Effector memory CD4-positive, alpha-beta T cell (primary cell): ENCODE data around the gene GIPC2.
"Not testable (repeated sequence)": the region's sequence is repeated elsewhere in the genome, so short reads cannot be mapped to it uniquely, and the experiment has no call there.

ENCODE experiments used
- DNase-seq, 3 donors: peaks; one replicate each; pipeline ENCODE4 v3.0.0-alpha.2; 2020
- H3K27ac ChIP-seq: 2 replicates; pipeline ENCODE4 v1.7.0; 2013; ENCODE audit warnings: mild to moderate bottlenecking, low read length, moderate library complexity; ENCODE audit not compliant: insufficient read depth, poor library complexity, severe bottlenecking
- H3K27me3 ChIP-seq: replicated peaks from 2 replicates; pipeline ENCODE4 v1.7.0; 2013; ENCODE audit warnings: mild to moderate bottlenecking, low read length; ENCODE audit not compliant: insufficient read depth, control insufficient read depth, poor library complexity, severe bottlenecking
- H3K36me3 ChIP-seq: 2 replicates; pipeline ENCODE4 v1.7.0; 2013; ENCODE audit warnings: mild to moderate bottlenecking, low read length, moderate library complexity; ENCODE audit not compliant: control insufficient read depth, insufficient read depth
- H3K4me1 ChIP-seq: 2 replicates; pipeline ENCODE4 v1.7.0; 2013; ENCODE audit warnings: low read length, mild to moderate bottlenecking; ENCODE audit not compliant: control insufficient read depth, insufficient read depth, poor library complexity, severe bottlenecking
- H3K4me3 ChIP-seq: 2 replicates; pipeline ENCODE4 v1.7.0; 2013; ENCODE audit warnings: low read length, low read depth, mild to moderate bottlenecking; ENCODE audit not compliant: insufficient read depth, poor library complexity, severe bottlenecking
- H3K9me3 ChIP-seq: 2 replicates; pipeline ENCODE4 v1.7.0; 2013; ENCODE audit warnings: mild to moderate bottlenecking, low read length, moderate library complexity; ENCODE audit not compliant: control insufficient read depth

GIPC2 gene

GRCh38 chr1:78102082-78102481 is 56.3 kb downstream of the GIPC2 start:
- no peak overlapping the region for H3K27ac ChIP-seq
- no peaks in the 10 kb centered on the region for H3K27me3 ChIP-seq
- no peak for DNase-seq
- no peak overlapping the region for H3K4me3 ChIP-seq
- H3K4me1 ChIP-seq, result no peaks in the 10 kb centered on the region
- no peaks in the 10 kb centered on the region for H3K36me3 ChIP-seq
- H3K9me3 ChIP-seq, result no peaks in the 10 kb centered on the region

- no peak overlapping the region for H3K27ac ChIP-seq
- no peak overlapping the region for H3K4me3 ChIP-seq
- H3K9me3 ChIP-seq, result no peaks in the 10 kb centered on the region
Observed at GRCh38 chr1:78102916-78103315, 57.1 kb downstream of the GIPC2 start.

GRCh38 chr1:78104322-78104721 is 58.6 kb downstream of the GIPC2 start:
- Histone ChIP-seq H3K9me3 (no peaks in the 10 kb centered on the region), H3K4me1 (no peaks in the 10 kb centered on the region), H3K4me3 (no peak overlapping the region), H3K36me3 (no peaks in the 10 kb centered on the region), H3K27ac (no peak overlapping the region), H3K27me3 (no peaks in the 10 kb centered on the region)
- no peak for DNase-seq

More at GRCh38 chr1:78102916-78103315, 57.1 kb downstream of the GIPC2 start:
- no peaks in the 10 kb centered on the region for H3K36me3 ChIP-seq
- H3K27me3 ChIP-seq, result no peaks in the 10 kb centered on the region
- no peak for DNase-seq
- H3K4me1 ChIP-seq, result no peaks in the 10 kb centered on the region

GRCh38 chr1:78109659-78110058 is 63.9 kb downstream of the GIPC2 start:
- not testable (repeated sequence) for H3K9me3 ChIP-seq, DNase-seq, H3K27me3 ChIP-seq, H3K4me1 ChIP-seq, H3K36me3 ChIP-seq, H3K4me3 ChIP-seq, H3K27ac ChIP-seq

- Histone ChIP-seq H3K4me3 (no peak overlapping the region), H3K9me3 (no peaks in the 10 kb centered on the region), H3K27me3 (no peaks in the 10 kb centered on the region), H3K36me3 (no peaks in the 10 kb centered on the region), H3K27ac (no peak overlapping the region), H3K4me1 (no peaks in the 10 kb centered on the region)
- DNase-seq, result no peak
Observed at GRCh38 chr1:78113156-78113916, 67.6 kb downstream of the GIPC2 start.

- Histone ChIP-seq H3K27me3 (no peaks in the 10 kb centered on the region), H3K27ac (no peak overlapping the region), H3K4me1 (no peaks in the 10 kb centered on the region), H3K36me3 (no peaks in the 10 kb centered on the region), H3K4me3 (no peak overlapping the region), H3K9me3 (no peaks in the 10 kb centered on the region)
- peak in 2 of 3 donors; percentile 8 to 26 for DNase-seq
Observed at GRCh38 chr1:78114034-78114956, 68.5 kb downstream of the GIPC2 start.

- not testable (repeated sequence) for H3K27ac ChIP-seq, H3K4me1 ChIP-seq, H3K36me3 ChIP-seq, H3K27me3 ChIP-seq, DNase-seq, H3K4me3 ChIP-seq, H3K9me3 ChIP-seq
Observed at GRCh38 chr1:78120485-78120884, 74.7 kb downstream of the GIPC2 start.

- H3K27ac ChIP-seq, result no peak overlapping the region
- H3K9me3 ChIP-seq, result no peaks in the 10 kb centered on the region
- no peaks in the 10 kb centered on the region for H3K4me1 ChIP-seq
- H3K4me3 ChIP-seq, result no peak overlapping the region
- H3K36me3 ChIP-seq, result no peaks in the 10 kb centered on the region
- DNase-seq, result no peak
- no peaks in the 10 kb centered on the region for H3K27me3 ChIP-seq
Observed at GRCh38 chr1:78121710-78122109, 75.9 kb downstream of the GIPC2 start.

- H3K27ac ChIP-seq, result no peak overlapping the region
- no peaks in the 10 kb centered on the region for H3K4me1 ChIP-seq
- H3K9me3 ChIP-seq, result no peaks in the 10 kb centered on the region
- no peaks in the 10 kb centered on the region for H3K27me3 ChIP-seq
- no peak for DNase-seq
- H3K4me3 ChIP-seq, result no peak overlapping the region
- no peaks in the 10 kb centered on the region for H3K36me3 ChIP-seq
Observed at GRCh38 chr1:78122389-78122788, 76.6 kb downstream of the GIPC2 start.

- Histone ChIP-seq H3K4me3 (no peak overlapping the region), H3K4me1 (no peaks in the 10 kb centered on the region), H3K27ac (no peak overlapping the region), H3K27me3 (no peaks in the 10 kb centered on the region), H3K36me3 (no peaks in the 10 kb centered on the region), H3K9me3 (no peaks in the 10 kb centered on the region)
- DNase-seq, result no peak
Observed at GRCh38 chr1:78126506-78126905, 80.7 kb downstream of the GIPC2 start.
